Tibial artery (tissue), 4 donors: ENCODE measurements around the gene HSBP1L1.

Experiments
- DNase-seq, 2 donors: peaks; one replicate each; pipeline ENCODE4 v3.0.0-alpha.2; 2019
- H3K27ac ChIP-seq, 2 donors: fragments of 200-600 bp; sonication (generic) in 1 of 2; 1 replicate in 1 of 2; 2 replicates in 1 of 2; pipeline ENCODE4 v1.5.1; 2018 to 2019; ENCODE audit warnings: mild to moderate bottlenecking in 1 of 2
- H3K27me3 ChIP-seq, 2 donors: fragments of 200-600 bp; sonication (generic) in 1 of 2; one replicate each; pipeline versions ENCODE4 v1.5.1 to v1.6.0; 2016 to 2019
- H3K36me3 ChIP-seq, 3 donors: fragments of 200-600 bp; sonication (generic) in 2 of 3; one replicate each; pipeline ENCODE4 v1.5.1; 2016 to 2019; ENCODE audit warnings: mild to moderate bottlenecking in 2 of 3
- H3K4me1 ChIP-seq, 4 donors: fragments of 200-600 bp; sonication (generic) in 2 of 4; 1 replicate in 3 of 4; 2 replicates in 1 of 4; pipeline ENCODE4 v1.5.1; 2016 to 2019
- H3K4me3 ChIP-seq, 2 donors: fragments of 200-600 bp; sonication (generic) in 1 of 2; 1 replicate in 1 of 2; 2 replicates in 1 of 2; pipeline ENCODE4 v1.5.1; 2018 to 2019; ENCODE audit warnings: mild to moderate bottlenecking in 2 of 2
- H3K9me3 ChIP-seq, 3 donors: fragments of 200-600 bp; sonication (generic) in 1 of 3; one replicate each; pipeline ENCODE4 v1.5.1; 2016 to 2019
- CTCF ChIP-seq, 2 experiments: fragments of 200-600 bp in 1 of 2; fragments of 450-650 bp in 1 of 2; IDR thresholded peaks; one replicate each; pipeline ENCODE4 v1.5.1; 2017 to 2019; ENCODE audit warnings: antibody characterized with exemption in 2 of 2, mild to moderate bottlenecking in 1 of 2, moderate library complexity in 1 of 2
- intact Hi-C: fragments of 100-400 bp; cut with DNase I; formaldehyde crosslinking; loops from one replicate; pipeline ENCODE4 v1.15.0; 2023; ENCODE audit warnings: low total_unique reads

Gene HSBP1L1

GRCh38 chr18:79917853-79918614 lies 46.4 kb upstream of the HSBP1L1 start:
- no peaks in the 10 kb centered on the region for H3K27me3 ChIP-seq
- H3K4me1 ChIP-seq, result no peaks in the 10 kb centered on the region
- intact Hi-C loops, result no loop called here
- H3K36me3 ChIP-seq, result peaks cover 34 to 70% (median 68%) of the 10 kb centered on the region in 3 donors
- TF ChIP-seq CTCF (IDR thresholded peaks at IDR 0.05), result no peak
- H3K9me3 ChIP-seq, result no peaks in the 10 kb centered on the region
- no peak overlapping the region for H3K4me3 ChIP-seq
- peak; percentile 11 to 50 for DNase-seq
- no peak overlapping the region for H3K27ac ChIP-seq

- H3K4me1 ChIP-seq, result no peaks in the 10 kb centered on the region
- intact Hi-C loops, result no loop called here
- no peaks in the 10 kb centered on the region for H3K27me3 ChIP-seq
- no peaks in the 10 kb centered on the region for H3K9me3 ChIP-seq
- no peak overlapping the region for H3K4me3 ChIP-seq
- H3K27ac ChIP-seq, result no peak overlapping the region
- TF ChIP-seq CTCF (IDR thresholded peaks at IDR 0.05), result no peak
- H3K36me3 ChIP-seq, result peaks cover 34 to 66% (median 63%) of the 10 kb centered on the region in 3 donors
- DNase-seq, result peak; percentile 9 to 61
These were observed 45.8 kb upstream of the HSBP1L1 start for GRCh38 chr18:79918615-79919011.

- Histone ChIP-seq H3K4me1 (no peaks in the 10 kb centered on the region), H3K27me3 (no peaks in the 10 kb centered on the region), H3K9me3 (no peaks in the 10 kb centered on the region), H3K27ac (no peak overlapping the region), H3K36me3 (peaks cover 34 to 63% (median 63%) of the 10 kb centered on the region in 3 donors), H3K4me3 (no peak overlapping the region)
- DNase-seq, result peak; percentile 10 to 50
- no peak for TF ChIP-seq CTCF (IDR thresholded peaks at IDR 0.05)
- intact Hi-C loops, result no loop called here
These were observed 45.4 kb upstream of the HSBP1L1 start for GRCh38 chr18:79919089-79919488.

- H3K4me1 ChIP-seq, result no peaks in the 10 kb centered on the region
- no peak overlapping the region for H3K27ac ChIP-seq
- TF ChIP-seq CTCF (IDR thresholded peaks at IDR 0.05), result no peak
- intact Hi-C loops, result no loop called here
- peaks cover 13 to 48% (median 45%) of the 10 kb centered on the region in 3 donors for H3K36me3 ChIP-seq
- H3K27me3 ChIP-seq, result no peaks in the 10 kb centered on the region
- DNase-seq, result peak in 1 of 2 donors; percentile 53
- no peak overlapping the region for H3K4me3 ChIP-seq
- H3K9me3 ChIP-seq, result no peaks in the 10 kb centered on the region
These were observed 42.2 kb upstream of the HSBP1L1 start for GRCh38 chr18:79921984-79922965.

- H3K9me3 ChIP-seq, result no peaks in the 10 kb centered on the region
- peaks cover 11 to 49% (median 44%) of the 10 kb centered on the region in 3 donors for H3K36me3 ChIP-seq
- no peak overlapping the region for H3K27ac ChIP-seq
- intact Hi-C loops, result no loop called here
- H3K4me1 ChIP-seq, result no peaks in the 10 kb centered on the region
- H3K27me3 ChIP-seq, result no peaks in the 10 kb centered on the region
- H3K4me3 ChIP-seq, result no peak overlapping the region
- no peak for TF ChIP-seq CTCF (IDR thresholded peaks at IDR 0.05)
- peak; percentile 10 to 48 for DNase-seq
These were observed 41.5 kb upstream of the HSBP1L1 start for GRCh38 chr18:79922971-79923411.
